ENCODE results near the gene SLU7.

The SLU7 gene

GRCh38 chr5:160418561-160419457 lies at the start of gene SLU7:
TSS of gene SLU7 (minus strand) at chr5:160419081. CDS start at chr5:160415294, 3,787 bp downstream.
- TF ChIP-seq GATA2 (IDR thresholded peaks at IDR 0.05; ENCODE audit: low read depth, low read length) = peak; percentile 9; the same call in 1 of the 2 replicates
- no peak for TF ChIP-seq GATA3 (IDR thresholded peaks at IDR 0.05; ENCODE audit: low read depth, low read length)

GRCh38 chr5:160468363-160468975 lies 49.6 kb upstream of the SLU7 start:
- TF ChIP-seq GATA3 (IDR thresholded peaks at IDR 0.05; ENCODE audit: low read depth, low read length) = no peak
- TF ChIP-seq GATA2 (IDR thresholded peaks at IDR 0.05; ENCODE audit: low read depth, low read length) = no peak

GRCh38 chr5:160467555-160468362 lies 48.9 kb upstream of the SLU7 start:
- TF ChIP-seq GATA3 (IDR thresholded peaks at IDR 0.05; ENCODE audit: low read depth, low read length) = no peak
- no peak for TF ChIP-seq GATA2 (IDR thresholded peaks at IDR 0.05; ENCODE audit: low read depth, low read length)

- TF ChIP-seq GATA3 (IDR thresholded peaks at IDR 0.05; ENCODE audit: low read depth, low read length) (no peak), GATA2 (IDR thresholded peaks at IDR 0.05; ENCODE audit: low read depth, low read length) (no peak)
These were observed 48.1 kb upstream of the SLU7 start for GRCh38 chr5:160466889-160467554.

- no peak for TF ChIP-seq GATA3 (IDR thresholded peaks at IDR 0.05; ENCODE audit: low read depth, low read length)
- TF ChIP-seq GATA2 (IDR thresholded peaks at IDR 0.05; ENCODE audit: low read depth, low read length) = no peak
These were observed 47.2 kb upstream of the SLU7 start for GRCh38 chr5:160466116-160466515.

- TF ChIP-seq GATA3 (IDR thresholded peaks at IDR 0.05; ENCODE audit: low read depth, low read length) (no peak), GATA2 (IDR thresholded peaks at IDR 0.05; ENCODE audit: low read depth, low read length) (no peak)
These were observed 45.6 kb upstream of the SLU7 start for GRCh38 chr5:160464466-160464797.

GRCh38 chr5:160463740-160464465 lies 45.0 kb upstream of the SLU7 start:
- TF ChIP-seq GATA3 (IDR thresholded peaks at IDR 0.05; ENCODE audit: low read depth, low read length) (no peak), GATA2 (IDR thresholded peaks at IDR 0.05; ENCODE audit: low read depth, low read length) (no peak)

- no peak for TF ChIP-seq GATA2 (IDR thresholded peaks at IDR 0.05; ENCODE audit: low read depth, low read length)
- TF ChIP-seq GATA3 (IDR thresholded peaks at IDR 0.05; ENCODE audit: low read depth, low read length) = no peak
These were observed 44.3 kb upstream of the SLU7 start for GRCh38 chr5:160463227-160463626.

- no peak for TF ChIP-seq GATA2 (IDR thresholded peaks at IDR 0.05; ENCODE audit: low read depth, low read length)
- TF ChIP-seq GATA3 (IDR thresholded peaks at IDR 0.05; ENCODE audit: low read depth, low read length) = no peak
These were observed 43.3 kb upstream of the SLU7 start for GRCh38 chr5:160462167-160462566.

- no peak for TF ChIP-seq GATA2 (IDR thresholded peaks at IDR 0.05; ENCODE audit: low read depth, low read length)
- no peak for TF ChIP-seq GATA3 (IDR thresholded peaks at IDR 0.05; ENCODE audit: low read depth, low read length)
These were observed 42.5 kb upstream of the SLU7 start for GRCh38 chr5:160461378-160461777.

GRCh38 chr5:160460377-160461049 lies 41.6 kb upstream of the SLU7 start:
- no peak for TF ChIP-seq GATA2 (IDR thresholded peaks at IDR 0.05; ENCODE audit: low read depth, low read length)
- TF ChIP-seq GATA3 (IDR thresholded peaks at IDR 0.05; ENCODE audit: low read depth, low read length) = no peak
